H1 (cell line): Measurements from ENCODE around the gene TDRKH.

Experiments
- EGR1 ChIP-seq: IDR thresholded peaks from 2 replicates; pipeline ENCODE4 v1.6.1; 2011; ENCODE audit warnings: low read depth, low read length, borderline replicate concordance
- EP300 ChIP-seq, 2 experiments: IDR thresholded peaks; 1 replicate in 1 of 2; 2 replicates in 1 of 2; pipeline ENCODE4 v1.6.1; 2011 to 2012; ENCODE audit warnings: low read depth in 2 of 2, low read length in 2 of 2, mild to moderate bottlenecking in 2 of 2, borderline replicate concordance in 1 of 2, inconsistent platforms in 1 of 2, moderate library complexity in 1 of 2
- EZH2 ChIP-seq: fragments of 200-600 bp; sonication (generic); IDR thresholded peaks from 2 replicates; pipeline ENCODE4 v1.7.1; 2012; ENCODE audit warnings: low read depth, mild to moderate bottlenecking, moderate library complexity, low read length, inconsistent platforms; ENCODE audit not compliant: severe bottlenecking
- GABPA ChIP-seq: IDR thresholded peaks from 2 replicates; pipeline ENCODE4 v1.6.1; 2011; ENCODE audit warnings: mild to moderate bottlenecking, low read length, moderate library complexity, borderline replicate concordance; ENCODE audit not compliant: insufficient read depth
- POLR2A ChIP-seq, 2 experiments: IDR thresholded peaks; 1 replicate in 1 of 2; 2 replicates in 1 of 2; pipeline ENCODE4 v1.6.1; 2011; ENCODE audit warnings: low read depth in 2 of 2, low read length in 2 of 2, mild to moderate bottlenecking in 2 of 2; ENCODE audit errors: control extremely low read depth in 1 of 2
- POLR2AphosphoS5 ChIP-seq: IDR thresholded peaks from 2 replicates; pipeline ENCODE4 v1.6.1; 2011; ENCODE audit warnings: low read depth, low read length
- RXRA ChIP-seq: IDR thresholded peaks from 2 replicates; pipeline ENCODE4 v1.6.1; 2011; ENCODE audit warnings: low read depth, mild to moderate bottlenecking, low read length, moderate library complexity; ENCODE audit not compliant: insufficient read depth
- SP1 ChIP-seq: IDR thresholded peaks from 2 replicates; pipeline ENCODE4 v1.6.1; 2011; ENCODE audit warnings: low read depth, low read length
- TAF1 ChIP-seq: IDR thresholded peaks from 2 replicates; pipeline ENCODE4 v1.6.1; 2011; ENCODE audit warnings: mild to moderate bottlenecking, low read depth, low read length
- TEAD4 ChIP-seq: IDR thresholded peaks from 2 replicates; pipeline ENCODE4 v1.6.1; 2012; ENCODE audit warnings: low read depth, low read length, inconsistent platforms, mixed read lengths
- TF ChIP-seq, protein P1 (sequence below): IDR thresholded peaks from 2 replicates; pipeline ENCODE4 v1.6.1; 2011; ENCODE audit warnings: low read depth, mild to moderate bottlenecking, low read length; ENCODE audit not compliant: insufficient read depth
- TF ChIP-seq, protein P2 (sequence below), 3 experiments: IDR thresholded peaks; 1 replicate in 2 of 3; 2 replicates in 1 of 3; pipeline versions ENCODE4 v1.5.1 to v1.6.1; 2011; ENCODE audit warnings: low read length in 3 of 3, mild to moderate bottlenecking in 3 of 3, inconsistent platforms in 2 of 3, low read depth in 1 of 3, moderate library complexity in 1 of 3; ENCODE audit not compliant: insufficient read depth in 1 of 3; ENCODE audit errors: control extremely low read depth in 1 of 3
- TF ChIP-seq, protein P3 (sequence below): IDR thresholded peaks from 2 replicates; pipeline ENCODE4 v1.6.1; 2012; ENCODE audit warnings: inconsistent platforms
- TF ChIP-seq, protein P4 (sequence below): IDR thresholded peaks from 2 replicates; pipeline ENCODE4 v1.6.1; 2011; ENCODE audit warnings: low read length, improper control_type of control experiment

DNA sequence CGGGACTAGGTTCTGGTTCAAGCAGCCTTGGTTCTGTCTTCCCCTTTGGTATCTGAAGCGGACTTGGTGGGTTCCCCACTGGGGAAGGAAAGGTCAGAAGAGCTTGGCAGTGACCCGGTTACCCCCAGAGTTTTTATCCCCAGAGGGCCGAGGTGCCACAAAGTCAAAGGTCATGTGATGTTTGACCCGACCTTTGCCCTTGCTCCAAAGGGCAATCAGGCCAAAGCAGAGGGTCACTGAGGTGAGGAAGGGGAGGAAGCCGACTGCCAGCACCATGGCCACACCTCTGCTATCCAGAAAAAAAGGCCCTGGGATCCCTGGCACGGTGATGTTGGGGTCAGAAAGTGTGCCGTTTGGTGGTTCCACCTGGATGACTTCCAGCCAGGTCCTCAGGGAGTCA, 10.5 kb upstream of the TDRKH start:
- TF ChIP-seq EZH2 (no peak), POLR2A (IDR thresholded peaks at IDR 0.05; ENCODE audit: control extremely low read depth in 1 of 2, low read depth in 2 of 2, low read length in 2 of 2) (no peak), EP300 (IDR thresholded peaks at IDR 0.05; ENCODE audit: borderline replicate concordance in 1 of 2, low read depth in 2 of 2, low read length in 2 of 2) (no peak), GABPA (no peak), POLR2AphosphoS5 (no peak), TEAD4 (no peak), RXRA (no peak), SP1 (no peak), TAF1 (no peak), EGR1 (no peak)
- TF ChIP-seq, protein P1, sequence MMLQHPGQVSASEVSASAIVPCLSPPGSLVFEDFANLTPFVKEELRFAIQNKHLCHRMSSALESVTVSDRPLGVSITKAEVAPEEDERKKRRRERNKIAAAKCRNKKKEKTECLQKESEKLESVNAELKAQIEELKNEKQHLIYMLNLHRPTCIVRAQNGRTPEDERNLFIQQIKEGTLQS: no peak
- TF ChIP-seq, protein P2, sequence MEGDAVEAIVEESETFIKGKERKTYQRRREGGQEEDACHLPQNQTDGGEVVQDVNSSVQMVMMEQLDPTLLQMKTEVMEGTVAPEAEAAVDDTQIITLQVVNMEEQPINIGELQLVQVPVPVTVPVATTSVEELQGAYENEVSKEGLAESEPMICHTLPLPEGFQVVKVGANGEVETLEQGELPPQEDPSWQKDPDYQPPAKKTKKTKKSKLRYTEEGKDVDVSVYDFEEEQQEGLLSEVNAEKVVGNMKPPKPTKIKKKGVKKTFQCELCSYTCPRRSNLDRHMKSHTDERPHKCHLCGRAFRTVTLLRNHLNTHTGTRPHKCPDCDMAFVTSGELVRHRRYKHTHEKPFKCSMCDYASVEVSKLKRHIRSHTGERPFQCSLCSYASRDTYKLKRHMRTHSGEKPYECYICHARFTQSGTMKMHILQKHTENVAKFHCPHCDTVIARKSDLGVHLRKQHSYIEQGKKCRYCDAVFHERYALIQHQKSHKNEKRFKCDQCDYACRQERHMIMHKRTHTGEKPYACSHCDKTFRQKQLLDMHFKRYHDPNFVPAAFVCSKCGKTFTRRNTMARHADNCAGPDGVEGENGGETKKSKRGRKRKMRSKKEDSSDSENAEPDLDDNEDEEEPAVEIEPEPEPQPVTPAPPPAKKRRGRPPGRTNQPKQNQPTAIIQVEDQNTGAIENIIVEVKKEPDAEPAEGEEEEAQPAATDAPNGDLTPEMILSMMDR (IDR thresholded peaks at IDR 0.05; ENCODE audit: control extremely low read depth in 1 of 3, insufficient read depth in 1 of 3, low read depth in 1 of 3, low read length in 3 of 3): no peak
- TF ChIP-seq, protein P3, sequence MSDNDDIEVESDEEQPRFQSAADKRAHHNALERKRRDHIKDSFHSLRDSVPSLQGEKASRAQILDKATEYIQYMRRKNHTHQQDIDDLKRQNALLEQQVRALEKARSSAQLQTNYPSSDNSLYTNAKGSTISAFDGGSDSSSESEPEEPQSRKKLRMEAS: no peak
- TF ChIP-seq, protein P4, sequence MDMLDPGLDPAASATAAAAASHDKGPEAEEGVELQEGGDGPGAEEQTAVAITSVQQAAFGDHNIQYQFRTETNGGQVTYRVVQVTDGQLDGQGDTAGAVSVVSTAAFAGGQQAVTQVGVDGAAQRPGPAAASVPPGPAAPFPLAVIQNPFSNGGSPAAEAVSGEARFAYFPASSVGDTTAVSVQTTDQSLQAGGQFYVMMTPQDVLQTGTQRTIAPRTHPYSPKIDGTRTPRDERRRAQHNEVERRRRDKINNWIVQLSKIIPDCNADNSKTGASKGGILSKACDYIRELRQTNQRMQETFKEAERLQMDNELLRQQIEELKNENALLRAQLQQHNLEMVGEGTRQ: no peak
